AML-193 (cell line): ENCODE measurements around the gene ZNF236.
"Not testable (repeated sequence)": the region's sequence is repeated elsewhere in the genome, so short reads cannot be mapped to it uniquely, and the experiment has no call there.

ENCODE experiments used
- DNase-seq, 2 experiments: peaks; one replicate each; lab custom pipeline; 2025; lab: John Stamatoyannopoulos, UW

Gene ZNF236

GRCh38 chr18:76988827-76989646, 166.7 kb downstream of the ZNF236 start:
- DNase-seq = no peak

- no peak for DNase-seq
Observed at GRCh38 chr18:76989647-76990190, 167.4 kb downstream of the ZNF236 start.

- DNase-seq = not testable (repeated sequence)
Observed at GRCh38 chr18:76990343-76991020, 168.1 kb downstream of the ZNF236 start.

DNA sequence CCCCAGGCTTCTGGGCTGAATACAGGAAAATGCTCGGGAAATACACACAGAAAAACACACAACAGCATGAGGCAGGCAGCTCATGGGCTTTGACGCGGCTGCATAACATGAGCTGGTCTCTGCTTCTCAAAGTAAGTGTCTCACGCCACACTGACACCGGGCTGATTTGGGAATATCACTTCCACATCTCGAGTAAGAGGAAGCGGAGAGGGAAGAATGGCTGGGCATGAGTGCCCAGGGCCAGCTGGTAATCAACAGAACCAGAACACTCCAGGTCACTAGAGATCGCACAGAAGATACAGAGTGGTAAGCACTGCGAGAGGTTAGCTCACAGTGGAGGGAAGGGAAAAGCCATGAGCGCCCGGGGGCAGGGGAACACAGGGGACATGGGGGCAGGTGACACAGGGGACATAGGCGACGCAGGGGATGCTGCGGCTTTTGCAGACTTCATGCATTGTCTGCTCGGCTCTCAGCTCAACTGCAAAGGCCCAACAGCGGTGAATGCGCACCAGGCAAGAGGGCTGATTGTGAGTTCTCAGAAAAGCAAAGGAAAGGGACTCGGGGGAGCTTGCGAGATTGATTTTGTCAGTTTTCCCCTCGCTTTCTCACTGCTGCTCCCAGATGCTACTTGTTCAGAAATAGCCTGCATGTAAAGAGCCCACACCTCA, 168.8 kb downstream of the ZNF236 start:
- DNase-seq = no peak

- DNase-seq = no peak
Observed at GRCh38 chr18:76992226-76993084, 170.1 kb downstream of the ZNF236 start.

DNA sequence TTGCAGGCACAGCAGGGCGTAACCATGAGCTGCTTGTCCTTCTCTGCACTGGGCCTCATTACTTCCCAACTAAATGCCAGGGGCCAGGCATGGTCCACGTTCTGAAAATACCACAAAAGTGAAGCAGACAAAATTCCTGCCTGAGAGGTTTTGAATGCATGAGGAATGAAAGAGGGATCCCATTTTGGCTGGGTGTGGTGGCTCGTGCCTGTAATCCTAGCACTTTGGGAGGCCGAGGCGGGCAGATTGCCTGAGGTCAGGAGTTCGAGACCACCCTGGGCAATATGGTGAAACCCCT, 170.7 kb downstream of the ZNF236 start:
- no peak for DNase-seq

DNA sequence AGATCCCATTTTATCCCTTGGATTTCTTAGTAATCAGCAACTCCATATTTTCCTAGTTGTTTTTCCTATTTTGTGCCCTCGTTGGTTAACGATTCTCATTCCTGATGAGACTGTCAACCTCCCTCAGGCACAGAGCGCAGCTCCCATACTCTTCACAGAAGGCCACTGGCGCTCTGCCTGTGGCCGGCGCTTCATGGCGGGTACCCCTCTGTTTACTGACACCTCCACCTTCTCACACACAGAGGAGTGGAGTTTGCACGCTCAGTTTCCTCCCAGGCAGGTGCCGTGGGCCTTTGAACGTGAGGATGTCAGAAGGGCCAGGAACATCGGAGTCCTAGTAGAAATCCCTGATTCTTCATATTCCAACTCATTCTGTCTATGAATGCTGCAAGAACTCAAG, 171.2 kb downstream of the ZNF236 start:
- DNase-seq = no peak

DNA sequence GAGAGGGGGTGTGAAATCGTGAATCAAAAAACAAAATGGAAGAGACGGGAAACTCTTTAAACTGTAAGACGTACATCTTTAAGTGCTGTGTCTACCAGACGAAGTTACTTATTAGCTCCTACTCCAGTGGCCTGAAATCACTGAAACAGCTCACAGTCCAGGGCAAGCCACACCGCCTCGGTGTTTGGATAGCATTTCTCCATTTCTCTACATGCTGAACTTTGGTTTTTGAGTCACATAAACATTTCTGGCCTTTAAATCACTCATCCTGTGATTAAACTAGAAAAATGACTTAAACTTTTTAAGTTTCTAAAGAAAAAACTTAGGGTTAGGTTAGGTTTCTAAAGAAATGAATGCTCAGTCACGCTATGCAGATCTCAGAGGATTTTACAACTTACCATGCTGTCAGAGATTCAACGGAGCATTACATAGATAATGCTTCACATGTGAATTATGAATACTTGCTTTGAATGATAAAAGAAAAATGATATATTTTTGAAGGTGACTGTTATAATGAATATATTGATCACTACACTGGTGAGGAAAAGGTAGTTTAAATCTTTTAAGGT, 171.8 kb downstream of the ZNF236 start:
- DNase-seq = no peak

GRCh38 chr18:76995896-76996295, 173.5 kb downstream of the ZNF236 start:
- no peak for DNase-seq

GRCh38 chr18:76996429-76996828, 174.1 kb downstream of the ZNF236 start:
- no peak for DNase-seq

DNA sequence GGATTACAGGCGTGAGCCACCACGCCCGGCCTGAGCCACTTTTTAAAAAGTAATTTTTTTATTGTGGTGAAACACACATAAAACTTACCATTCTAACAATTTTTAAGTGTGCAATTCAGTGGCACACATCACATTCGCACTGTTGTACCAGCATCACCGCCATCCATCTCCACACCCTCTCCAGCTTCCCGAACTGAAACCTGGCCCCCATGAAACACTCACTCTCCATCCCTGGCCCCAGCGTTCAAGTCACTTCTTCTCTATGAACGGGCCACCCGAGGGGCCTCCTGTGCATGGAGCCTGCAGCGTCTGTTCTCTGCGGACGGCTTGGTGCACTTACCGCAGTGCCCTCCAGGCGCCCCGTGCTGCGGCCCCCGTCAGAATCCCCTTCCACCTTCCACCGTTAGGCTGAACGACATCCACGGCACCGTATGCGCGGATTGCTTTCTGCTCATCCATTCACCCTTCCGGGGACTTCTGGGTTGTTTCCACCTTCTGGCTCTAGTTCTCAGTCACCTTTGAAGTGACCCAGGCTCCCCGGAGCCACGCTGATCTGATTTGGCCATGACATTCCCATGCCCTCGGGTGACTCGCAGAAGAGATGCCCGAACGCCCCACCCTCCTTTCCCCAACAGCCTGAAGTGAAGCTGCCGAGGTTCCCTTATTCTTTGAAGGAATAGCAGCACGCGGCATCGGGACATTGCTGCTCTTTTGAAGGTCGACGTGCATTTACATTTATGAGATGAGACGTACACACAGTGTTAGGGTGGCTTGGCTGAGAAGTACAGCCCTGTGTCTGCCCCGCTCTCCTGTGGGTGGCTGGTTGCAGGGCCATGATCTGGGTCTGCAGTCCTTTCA, 175.8 kb downstream of the ZNF236 start:
- DNase-seq = no peak

GRCh38 chr18:76999077-76999476, 176.7 kb downstream of the ZNF236 start:
- no peak for DNase-seq

- peak; percentile 3 to 36 for DNase-seq
Observed at GRCh38 chr18:77000527-77000926, 178.2 kb downstream of the ZNF236 start.

- DNase-seq = no peak
Observed at GRCh38 chr18:77001041-77001440, 178.7 kb downstream of the ZNF236 start.

DNA sequence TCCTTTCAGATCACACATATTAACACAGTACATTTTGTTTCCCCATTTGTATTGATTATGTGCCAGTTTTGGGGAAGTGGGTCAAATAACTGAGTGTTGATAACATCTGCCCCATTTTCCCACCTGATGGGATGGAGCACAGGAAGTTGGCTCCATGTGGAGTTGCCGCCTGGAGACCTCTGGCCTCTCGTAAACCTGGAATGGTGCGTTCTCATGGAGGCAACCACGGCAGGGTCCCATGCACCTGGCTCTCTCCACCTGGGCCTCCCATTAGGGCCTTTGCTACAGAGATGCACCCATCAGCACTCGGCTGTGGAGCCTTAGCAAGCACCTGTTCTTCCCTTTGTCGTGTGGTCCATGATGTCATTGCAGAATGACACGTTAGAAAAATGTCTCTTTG, 179.6 kb downstream of the ZNF236 start:
- DNase-seq = no peak

GRCh38 chr18:77002496-77002895, 180.1 kb downstream of the ZNF236 start:
- no peak for DNase-seq

DNA sequence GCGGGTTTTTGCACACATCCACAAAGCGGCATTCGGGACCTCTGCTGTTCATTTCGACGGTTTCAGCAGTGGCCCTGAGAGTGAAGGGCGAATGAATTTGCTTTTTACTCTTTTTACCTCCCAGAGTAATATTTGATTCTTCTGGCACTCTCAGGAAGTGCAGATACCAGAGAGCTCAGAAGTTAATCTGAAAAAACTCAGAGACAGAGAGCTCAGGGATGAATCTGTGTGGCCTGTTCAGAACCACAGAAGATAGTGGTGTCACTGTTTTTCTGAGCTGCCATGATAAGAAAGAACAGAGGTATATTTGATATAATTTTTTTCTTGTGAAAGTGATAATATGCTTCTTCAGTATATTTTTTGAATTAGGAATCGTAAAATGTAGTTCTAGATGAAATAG, 181.0 kb downstream of the ZNF236 start:
- DNase-seq = no peak

DNA sequence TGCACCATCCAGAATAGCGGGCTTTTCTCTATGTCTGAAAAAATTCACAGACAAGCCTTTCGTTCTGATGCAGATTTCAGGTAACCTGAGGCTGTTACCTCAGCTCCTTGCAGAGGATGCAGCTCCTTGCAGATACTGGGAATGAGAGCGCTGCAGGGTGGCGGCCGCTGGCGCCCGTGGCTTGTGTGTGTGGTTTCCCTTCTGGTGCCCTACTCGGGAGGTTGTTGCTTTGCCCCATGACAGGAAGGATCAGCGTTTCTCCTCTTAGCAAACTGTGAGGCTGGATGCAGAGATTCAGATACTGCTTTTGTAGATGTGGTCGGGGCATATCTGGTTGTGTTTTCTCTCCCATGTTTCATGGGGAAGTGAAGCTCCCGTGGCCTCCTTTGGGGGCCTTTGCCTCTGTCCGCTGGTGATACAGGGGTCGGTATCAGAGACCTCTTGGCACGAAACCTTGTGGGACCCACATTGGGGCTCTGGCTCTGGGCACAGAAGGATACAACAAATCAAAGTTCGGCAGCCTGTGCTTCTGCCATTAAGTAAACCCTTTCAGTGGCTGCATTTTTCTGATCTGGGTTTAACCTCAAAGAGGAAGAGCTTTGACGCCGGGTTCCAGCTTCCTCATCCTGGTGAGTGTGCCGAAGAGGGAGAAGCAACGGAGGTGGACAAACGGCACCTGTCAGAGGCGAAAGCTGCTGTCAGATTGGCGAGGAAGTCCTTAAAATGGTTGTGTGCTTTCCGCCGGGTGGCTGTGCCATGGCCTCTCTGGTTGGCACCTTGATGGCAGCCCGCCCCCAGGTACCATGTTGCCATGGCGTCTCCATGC, 182.4 kb downstream of the ZNF236 start:
- DNase-seq = peak; percentile 61 to 69

- DNase-seq = no peak
Observed at GRCh38 chr18:77005651-77006195, 183.4 kb downstream of the ZNF236 start.
